IMR-90 (cell line): Measurements from ENCODE around the gene MPND. TPM values are rescaled to one million over a fixed set of nuclear protein-coding genes. Genes with fewer than 3 reads are reported as not detected.
A peak's percentile ranks its signal among the peaks of the same experiment; 100 is the strongest.

Experiments
- ATAC-seq: fragments of 200-7000 bp; cut with Tn5 transposase; 2 replicates; pipeline ENCODE4 v1.9.1; 2020; ENCODE audit warnings: low read depth, mild to moderate bottlenecking, moderate library complexity
- BruUV-seq: library from RNA; stranded (reverse); fragments of 400-500 nt; replicated peaks from 2 replicates; lab custom pipeline; 2021; lab: Mats Ljungman, UMichigan
- CTCF ChIA-PET: fragments of 300-600 bp; formaldehyde crosslinking; extraction: SDS; loops from one replicate; lab custom pipeline; 2021; ENCODE audit warnings: antibody characterized with exemption; lab: Yijun Ruan, JAX
- POLR2A ChIA-PET: fragments of 300-600 bp; sonication (Branson Sonifier 250); formaldehyde crosslinking; loops from one replicate; lab custom pipeline; 2022; ENCODE audit warnings: antibody characterized with exemption; ENCODE audit not compliant: unreplicated experiment; lab: Charles Lee
- DNase-seq: peaks from one replicate; pipeline ENCODE4 v3.0.0; 2013
- H2AFZ ChIP-seq: replicated peaks from 2 replicates; pipeline ENCODE3; 2013; ENCODE audit warnings: low read length, mild to moderate bottlenecking; ENCODE audit not compliant: poor library complexity
- H2AK5ac ChIP-seq: 2 replicates; pipeline ENCODE4 v1.6.1; 2013; ENCODE audit warnings: low read depth, low read length, inconsistent platforms
- H2AK9ac ChIP-seq: replicated peaks from 2 replicates; pipeline ENCODE3; 2013; ENCODE audit warnings: mild to moderate bottlenecking, low read depth, low read length, moderate library complexity; ENCODE audit not compliant: poor library complexity
- H2BK120ac ChIP-seq: 2 replicates; pipeline ENCODE4 v1.6.1; 2013; ENCODE audit warnings: low read depth, low read length, inconsistent platforms
- H2BK15ac ChIP-seq: 3 replicates; pipeline ENCODE4 v1.6.1; 2013; ENCODE audit warnings: low read depth, low read length, inconsistent platforms
- H2BK20ac ChIP-seq: 2 replicates; pipeline ENCODE4 v1.6.1; 2013; ENCODE audit warnings: low read depth, mild to moderate bottlenecking, inconsistent platforms, low read length, moderate library complexity
- H2BK5ac ChIP-seq: 2 replicates; pipeline ENCODE4 v1.6.1; 2013; ENCODE audit warnings: mild to moderate bottlenecking, low read depth, low read length, inconsistent platforms; ENCODE audit not compliant: poor library complexity, severe bottlenecking
- H3K14ac ChIP-seq: replicated peaks from 2 replicates; pipeline ENCODE4 v1.6.1; 2013; ENCODE audit warnings: low read depth, low read length, inconsistent platforms
- H3K18ac ChIP-seq: 2 replicates; pipeline ENCODE4 v1.6.1; 2013; ENCODE audit warnings: low read depth, low read length, control low read depth
- H3K23ac ChIP-seq: 2 replicates; pipeline ENCODE4 v1.6.1; 2013; ENCODE audit warnings: low read depth, low read length, inconsistent platforms
- H3K27ac ChIP-seq: 2 replicates; pipeline ENCODE4 v1.5.1; 2013; ENCODE audit warnings: mild to moderate bottlenecking, control low read depth, low read length; ENCODE audit not compliant: insufficient read depth
- H3K27me3 ChIP-seq: 2 replicates; pipeline ENCODE4 v1.6.1; 2013; ENCODE audit warnings: low read length; ENCODE audit not compliant: control insufficient read depth, insufficient read depth
- H3K36me3 ChIP-seq: 2 replicates; pipeline ENCODE4 v1.6.1; 2013; ENCODE audit warnings: low read length, mixed read lengths; ENCODE audit not compliant: control insufficient read depth, insufficient read depth
- H3K4ac ChIP-seq: 2 replicates; pipeline ENCODE4 v1.6.1; 2013; ENCODE audit warnings: low read depth, low read length, inconsistent platforms
- H3K4me1 ChIP-seq: 2 replicates; pipeline ENCODE4 v1.6.1; 2013; ENCODE audit warnings: low read length, mixed read lengths; ENCODE audit not compliant: control insufficient read depth, insufficient read depth
- H3K4me2 ChIP-seq: 2 replicates; pipeline ENCODE4 v1.6.1; 2013; ENCODE audit warnings: low read depth, mild to moderate bottlenecking, control low read depth, low read length, moderate library complexity
- H3K4me3 ChIP-seq: 2 replicates; pipeline ENCODE4 v1.5.1; 2013; ENCODE audit warnings: low read depth, mild to moderate bottlenecking, control low read depth, low read length, moderate library complexity; ENCODE audit not compliant: insufficient read depth
- H3K56ac ChIP-seq: 2 replicates; pipeline ENCODE4 v1.6.1; 2013; ENCODE audit warnings: low read length, inconsistent platforms; ENCODE audit not compliant: insufficient read depth; ENCODE audit errors: extremely low read depth
- H3K79me1 ChIP-seq, 2 experiments: 2 replicates each; pipeline ENCODE4 v1.6.1; 2013; ENCODE audit warnings: low read length in 2 of 2, inconsistent platforms in 1 of 2, low read depth in 1 of 2
- H3K9ac ChIP-seq: 2 replicates; pipeline ENCODE4 v1.6.1; 2013; ENCODE audit warnings: low read depth, low read length, control low read depth
- H3K9me1 ChIP-seq: 2 replicates; pipeline ENCODE4 v1.6.1; 2013; ENCODE audit warnings: low read length, inconsistent platforms; ENCODE audit not compliant: insufficient read depth
- H3K9me3 ChIP-seq: 2 replicates; pipeline ENCODE4 v1.6.1; 2013; ENCODE audit warnings: low read length; ENCODE audit not compliant: control insufficient read depth, insufficient read depth
- H4K20me1 ChIP-seq: 2 replicates; pipeline ENCODE4 v1.6.1; 2013; ENCODE audit warnings: low read length, inconsistent platforms; ENCODE audit not compliant: insufficient read depth
- H4K5ac ChIP-seq: 2 replicates; pipeline ENCODE4 v1.6.1; 2013; ENCODE audit warnings: mild to moderate bottlenecking, low read depth, low read length, control low read depth
- H4K8ac ChIP-seq, 2 experiments: 2 replicates each; pipeline ENCODE4 v1.6.1; 2013; ENCODE audit warnings: low read depth in 2 of 2, low read length in 2 of 2, control low read depth in 1 of 2, inconsistent platforms in 1 of 2
- H4K91ac ChIP-seq: 2 replicates; pipeline ENCODE4 v1.6.1; 2013; ENCODE audit warnings: low read depth, low read length, inconsistent platforms; ENCODE audit not compliant: insufficient read depth
- BHLHE40 ChIP-seq: fragments of 150-350 bp; IDR thresholded peaks from 2 replicates; pipeline ENCODE4 v1.6.1; 2016; ENCODE audit warnings: mild to moderate bottlenecking, low read depth, low read length
- CEBPB ChIP-seq: IDR thresholded peaks from 2 replicates; pipeline ENCODE4 v1.6.1; 2012; ENCODE audit warnings: low read depth, low read length, improper control_type of control experiment
- CHD1 ChIP-seq: IDR thresholded peaks from 2 replicates; pipeline ENCODE4 v1.6.1; 2012; ENCODE audit warnings: low read depth, low read length, improper control_type of control experiment
- FOS ChIP-seq: fragments of 150-350 bp; IDR thresholded peaks from 2 replicates; pipeline ENCODE4 v1.6.1; 2016; ENCODE audit warnings: low read depth, low read length
- MAFK ChIP-seq: IDR thresholded peaks from 2 replicates; pipeline ENCODE4 v1.6.1; 2012; ENCODE audit warnings: low read depth, low read length, improper control_type of control experiment
- MAZ ChIP-seq: IDR thresholded peaks from 2 replicates; pipeline ENCODE4 v1.6.1; 2012; ENCODE audit warnings: low read depth, mild to moderate bottlenecking, low read length, improper control_type of control experiment, moderate library complexity, borderline replicate concordance
- MXI1 ChIP-seq: IDR thresholded peaks from 2 replicates; pipeline ENCODE4 v1.6.1; 2012; ENCODE audit warnings: low read depth, mild to moderate bottlenecking, low read length, moderate library complexity, borderline replicate concordance
- NFE2L2 ChIP-seq: fragments of 150-350 bp; IDR thresholded peaks from 2 replicates; pipeline ENCODE4 v1.6.1; 2016; ENCODE audit warnings: low read depth, mild to moderate bottlenecking, low read length
- POLR2A ChIP-seq: IDR thresholded peaks from 2 replicates; pipeline ENCODE4 v1.6.1; 2012; ENCODE audit warnings: mild to moderate bottlenecking, low read depth, low read length
- RAD21 ChIP-seq: IDR thresholded peaks from 2 replicates; pipeline ENCODE4 v1.6.1; 2012; ENCODE audit warnings: low read length, improper control_type of control experiment
- RCOR1 ChIP-seq: IDR thresholded peaks from 2 replicates; pipeline ENCODE4 v1.6.1; 2012; ENCODE audit warnings: mild to moderate bottlenecking, low read length, improper control_type of control experiment; ENCODE audit not compliant: insufficient replicate concordance
- RFX5 ChIP-seq: IDR thresholded peaks from 2 replicates; pipeline ENCODE4 v1.8.0; 2012; ENCODE audit warnings: low read depth, mild to moderate bottlenecking, low read length, moderate library complexity
- SMC3 ChIP-seq: fragments of 150-350 bp; IDR thresholded peaks from 2 replicates; pipeline ENCODE4 v1.6.1; 2016; ENCODE audit warnings: low read depth, mild to moderate bottlenecking, antibody characterized with exemption, low read length, moderate library complexity
- WGBS, 2 experiments: methylation state at CpG; one replicate each; pipeline versions ENCODE4 v1.1.5 to v1.1.7; 2013; ENCODE audit warnings: missing lambda C conversion rate in 2 of 2; ENCODE audit not compliant: insufficient read length in 1 of 2; ENCODE audit errors: extremely low coverage in 2 of 2; 5-methylcytosine and 5-hydroxymethylcytosine counted together
- dilution Hi-C: fragments of 300-500 bp; cut with HindIII; formaldehyde crosslinking; loops from one replicate; pipeline ENCODE4 v1.14.3; 2018; ENCODE audit warnings: low sequenced_read_pairs; ENCODE audit not compliant: unreplicated experiment
- in situ Hi-C: fragments of 300-500 bp; cut with MboI; formaldehyde crosslinking; loops from 3 replicates; pipeline ENCODE4 v1.14.3; 2019; ENCODE audit warnings: low sequenced_read_pairs, inconsistent platforms, mixed read lengths
- intact Hi-C: fragments of 100-400 bp; cut with micrococcal nuclease; formaldehyde crosslinking; loops from 2 replicates; pipeline ENCODE4 v1.10.0; 2022
- polyA plus RNA-seq, 3 experiments: library from polyadenylated mRNA; depleted of rRNA; stranded (reverse); fragments of >200 nt; gene quantifications; 2 replicates each; pipeline ENCODE4 v1.2.3, GENCODE V29; 2012; ENCODE audit warnings: low replicate concordance in 1 of 3
- total RNA-seq: library from RNA; depleted of rRNA; stranded (reverse); fragments of >200 nt; gene quantifications from 2 replicates; pipeline ENCODE4 v1.2.3, GENCODE V29; 2012
- TF ChIP-seq, protein P1 (sequence below): conservative IDR thresholded peaks from 2 replicates; pipeline ENCODE4 v1.5.1; 2012; ENCODE audit warnings: mild to moderate bottlenecking, low read depth, low read length, improper control_type of control experiment
- TF ChIP-seq, protein P2 (sequence below): fragments of 150-350 bp; IDR thresholded peaks from 2 replicates; pipeline ENCODE4 v1.6.1; 2016; ENCODE audit warnings: low read depth, mild to moderate bottlenecking, low read length, moderate library complexity, borderline replicate concordance
- TF ChIP-seq, protein P3 (sequence below): fragments of 150-350 bp; IDR thresholded peaks from 2 replicates; pipeline ENCODE4 v1.6.1; 2017; ENCODE audit warnings: mild to moderate bottlenecking, antibody characterized with exemption, low read length, low read depth

Gene MPND
- total and polyA plus RNA-seq, 2 of the 4 experiments (the other 2 are of a cell fraction) = 2.3 to 8.1 TPM

DNA sequence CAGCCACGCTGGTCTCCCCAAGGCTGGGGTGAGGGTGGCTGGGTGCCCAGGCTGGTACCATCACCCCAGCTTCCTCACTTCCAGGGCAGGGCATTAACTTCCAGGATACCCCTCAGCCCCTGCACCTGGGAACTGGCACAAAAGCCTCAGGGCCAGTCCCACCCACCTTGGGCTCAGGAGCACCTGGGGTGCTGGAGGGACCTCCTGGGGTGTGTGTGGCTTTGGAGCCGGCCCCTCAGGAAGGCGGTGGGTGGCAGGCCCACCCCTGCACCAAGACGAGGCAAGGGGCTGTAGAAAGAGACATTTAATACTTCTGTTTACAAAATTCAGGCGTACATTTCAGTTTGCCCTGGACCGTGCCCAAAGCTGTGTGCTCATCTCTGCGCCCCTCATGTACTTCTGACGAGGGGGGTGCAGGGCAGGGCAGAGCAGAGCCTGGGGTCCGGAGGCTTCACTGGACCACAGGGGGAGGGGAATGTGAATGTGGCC is 16.8 kb downstream of the MPND start:
- Histone ChIP-seq H3K4me3 (no peak overlapping the region), H2AK9ac (peak overlapping the region; percentile 40), H2BK15ac (no peak overlapping the region), H3K36me3 (peaks cover 53% of the 10 kb centered on the region), H3K4me1 (peaks cover 10% of the 10 kb centered on the region; the same call in 1 of the 2 replicates), H4K5ac (no peak overlapping the region), H2AFZ (no peak overlapping the region), H2BK120ac (no peak overlapping the region), H3K79me1 (peaks cover 0 to 19% of the 10 kb centered on the region in 2 experiments), H4K8ac (no peak overlapping the region), H3K27me3 (no peaks in the 10 kb centered on the region), H3K23ac (no peak overlapping the region), H4K91ac (no peak overlapping the region), H3K9me1 (no peaks in the 10 kb centered on the region), H3K9me3 (no peaks in the 10 kb centered on the region), H3K4me2 (no peak overlapping the region; the same call in 1 of the 2 replicates), H2BK20ac (no peak overlapping the region), H3K18ac (no peak overlapping the region), H2BK5ac (no peak overlapping the region), H3K14ac (no peak overlapping the region), H2AK5ac (no peak overlapping the region), H3K9ac (no peak overlapping the region), H4K20me1 (peaks cover 11% of the 10 kb centered on the region), H3K27ac (peak overlapping the region; percentile 58; the same call in 1 of the 2 replicates), H3K4ac (no peak overlapping the region), H3K56ac (no peak overlapping the region)
- CTCF ChIA-PET = no interaction called here
- in situ Hi-C loops = no loop called here
- intact Hi-C loops = no loop called here
- no CpG with 5 or more reads among the region's 9 CpGs for WGBS, 2 experiments
- no TSS peak for BruUV-seq
- no peak for TF ChIP-seq RFX5
- no peak for TF ChIP-seq RCOR1
- TF ChIP-seq BHLHE40 = no peak
- TF ChIP-seq, protein P1, sequence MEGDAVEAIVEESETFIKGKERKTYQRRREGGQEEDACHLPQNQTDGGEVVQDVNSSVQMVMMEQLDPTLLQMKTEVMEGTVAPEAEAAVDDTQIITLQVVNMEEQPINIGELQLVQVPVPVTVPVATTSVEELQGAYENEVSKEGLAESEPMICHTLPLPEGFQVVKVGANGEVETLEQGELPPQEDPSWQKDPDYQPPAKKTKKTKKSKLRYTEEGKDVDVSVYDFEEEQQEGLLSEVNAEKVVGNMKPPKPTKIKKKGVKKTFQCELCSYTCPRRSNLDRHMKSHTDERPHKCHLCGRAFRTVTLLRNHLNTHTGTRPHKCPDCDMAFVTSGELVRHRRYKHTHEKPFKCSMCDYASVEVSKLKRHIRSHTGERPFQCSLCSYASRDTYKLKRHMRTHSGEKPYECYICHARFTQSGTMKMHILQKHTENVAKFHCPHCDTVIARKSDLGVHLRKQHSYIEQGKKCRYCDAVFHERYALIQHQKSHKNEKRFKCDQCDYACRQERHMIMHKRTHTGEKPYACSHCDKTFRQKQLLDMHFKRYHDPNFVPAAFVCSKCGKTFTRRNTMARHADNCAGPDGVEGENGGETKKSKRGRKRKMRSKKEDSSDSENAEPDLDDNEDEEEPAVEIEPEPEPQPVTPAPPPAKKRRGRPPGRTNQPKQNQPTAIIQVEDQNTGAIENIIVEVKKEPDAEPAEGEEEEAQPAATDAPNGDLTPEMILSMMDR = no peak
- TF ChIP-seq, protein P2, sequence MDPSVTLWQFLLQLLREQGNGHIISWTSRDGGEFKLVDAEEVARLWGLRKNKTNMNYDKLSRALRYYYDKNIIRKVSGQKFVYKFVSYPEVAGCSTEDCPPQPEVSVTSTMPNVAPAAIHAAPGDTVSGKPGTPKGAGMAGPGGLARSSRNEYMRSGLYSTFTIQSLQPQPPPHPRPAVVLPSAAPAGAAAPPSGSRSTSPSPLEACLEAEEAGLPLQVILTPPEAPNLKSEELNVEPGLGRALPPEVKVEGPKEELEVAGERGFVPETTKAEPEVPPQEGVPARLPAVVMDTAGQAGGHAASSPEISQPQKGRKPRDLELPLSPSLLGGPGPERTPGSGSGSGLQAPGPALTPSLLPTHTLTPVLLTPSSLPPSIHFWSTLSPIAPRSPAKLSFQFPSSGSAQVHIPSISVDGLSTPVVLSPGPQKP = no peak
- no peak for TF ChIP-seq MAZ
- no peak for TF ChIP-seq RAD21
- TF ChIP-seq, protein P3, sequence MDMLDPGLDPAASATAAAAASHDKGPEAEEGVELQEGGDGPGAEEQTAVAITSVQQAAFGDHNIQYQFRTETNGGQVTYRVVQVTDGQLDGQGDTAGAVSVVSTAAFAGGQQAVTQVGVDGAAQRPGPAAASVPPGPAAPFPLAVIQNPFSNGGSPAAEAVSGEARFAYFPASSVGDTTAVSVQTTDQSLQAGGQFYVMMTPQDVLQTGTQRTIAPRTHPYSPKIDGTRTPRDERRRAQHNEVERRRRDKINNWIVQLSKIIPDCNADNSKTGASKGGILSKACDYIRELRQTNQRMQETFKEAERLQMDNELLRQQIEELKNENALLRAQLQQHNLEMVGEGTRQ = no peak
- no peak for TF ChIP-seq CHD1
- TF ChIP-seq NFE2L2 = no peak
- no peak for TF ChIP-seq POLR2A
- no peak for TF ChIP-seq SMC3
- TF ChIP-seq CEBPB = no peak
- no peak for TF ChIP-seq FOS
- no peak for TF ChIP-seq MXI1
- TF ChIP-seq MAFK = no peak
- dilution Hi-C loops = no loop called here
- DNase-seq (no peak), ATAC-seq (peak; percentile 7; the same call in 1 of the 2 replicates)
- POLR2A ChIA-PET = no interaction called here
